HTERT RPE-1 (cell line): ENCODE data around the gene PIP5K1C.
"Not testable (repeated sequence)": the region's sequence is repeated elsewhere in the genome, so short reads cannot be mapped to it uniquely, and the experiment has no call there.

Experiments used
- in situ Hi-C: fragments of 300-500 bp; cut with MboI; formaldehyde crosslinking; loops from 4 replicates; pipeline ENCODE4 v1.14.3; 2020; ENCODE audit warnings: low sequenced_read_pairs

Gene PIP5K1C

GRCh38 chr19:3632739-3633558, 67.3 kb downstream of the PIP5K1C start:
- in situ Hi-C loops = no loop called here

- in situ Hi-C loops = no loop called here
Measured at GRCh38 chr19:3632098-3632497, 68.2 kb downstream of the PIP5K1C start.

- in situ Hi-C loops = no loop called here
Measured at GRCh38 chr19:3631053-3631861, 69.0 kb downstream of the PIP5K1C start.

- in situ Hi-C loops = not testable (repeated sequence)
Measured at GRCh38 chr19:3628766-3629165, 71.5 kb downstream of the PIP5K1C start.

GRCh38 chr19:3627351-3627723, 72.9 kb downstream of the PIP5K1C start:
- in situ Hi-C loops = no loop called here

- in situ Hi-C loops = no loop called here
Measured at GRCh38 chr19:3626473-3627350, 73.6 kb downstream of the PIP5K1C start, which contains the start of gene CACTIN. Gene CACTIN, minus strand, starts transcription at chr19:3626790. Its CDS starts 28 bp downstream, at chr19:3626762.

GRCh38 chr19:3625996-3626472, 74.2 kb downstream of the PIP5K1C start:
- in situ Hi-C loops = no loop called here

- in situ Hi-C loops = no loop called here
Measured at GRCh38 chr19:3623716-3624115, 76.6 kb downstream of the PIP5K1C start.

GRCh38 chr19:3622224-3622623, 78.0 kb downstream of the PIP5K1C start:
- in situ Hi-C loops = no loop called here

- in situ Hi-C loops = no loop called here
Measured at GRCh38 chr19:3621689-3622088, 78.6 kb downstream of the PIP5K1C start.

GRCh38 chr19:3620817-3621547, 79.3 kb downstream of the PIP5K1C start:
- in situ Hi-C loops = no loop called here

GRCh38 chr19:3620145-3620816, 80.0 kb downstream of the PIP5K1C start:
- in situ Hi-C loops = no loop called here

- in situ Hi-C loops = no loop called here
Measured at GRCh38 chr19:3619631-3620012, 80.6 kb downstream of the PIP5K1C start.

- in situ Hi-C loops = no loop called here
Measured at GRCh38 chr19:3618811-3619630, 81.2 kb downstream of the PIP5K1C start.

GRCh38 chr19:3618144-3618810, 82.0 kb downstream of the PIP5K1C start:
- in situ Hi-C loops = no loop called here

- in situ Hi-C loops = no loop called here
Measured at GRCh38 chr19:3617463-3617862, 82.8 kb downstream of the PIP5K1C start.

- in situ Hi-C loops = no loop called here
Measured at GRCh38 chr19:3615524-3616135, 84.6 kb downstream of the PIP5K1C start.
